ENCODE data around the gene HIRA.

DNA sequence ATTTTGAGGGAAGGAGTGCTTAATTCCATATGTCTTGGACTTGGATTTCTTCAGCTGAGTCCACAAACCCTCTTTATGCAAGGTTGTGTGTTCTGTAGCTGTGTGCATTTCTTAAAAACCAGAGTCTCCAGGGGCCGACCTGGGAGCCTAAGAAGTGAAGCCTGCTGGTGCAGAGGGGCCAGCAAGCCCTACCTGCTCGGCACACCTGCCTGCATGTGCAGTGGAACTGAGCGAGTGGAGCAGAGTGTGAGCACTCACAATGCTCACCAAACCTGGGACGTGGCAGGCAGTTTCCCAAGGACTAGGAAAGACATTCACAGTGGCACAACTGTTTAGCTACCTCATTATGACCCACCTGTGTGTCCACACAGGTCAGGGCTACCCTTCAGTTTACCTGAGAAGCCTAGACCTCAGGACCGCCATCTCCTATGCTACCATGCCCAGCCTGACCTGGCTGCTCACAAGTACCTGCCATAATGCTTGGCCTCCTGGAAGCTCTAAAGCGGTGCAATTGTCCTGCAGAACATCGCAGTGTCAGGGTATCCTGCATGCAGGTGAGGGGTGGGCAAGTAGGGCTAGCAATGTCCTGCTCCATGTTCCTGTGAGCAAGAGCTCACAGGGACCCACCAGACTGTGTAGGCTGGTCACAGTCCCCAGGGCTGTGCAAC lies 12.1 kb upstream of the HIRA start:
- TF ChIP-seq CTCF (IDR thresholded peaks at IDR 0.05) (no peak), REST (IDR thresholded peaks at IDR 0.05; ENCODE audit: insufficient read depth in 1 of 2, low read depth in 2 of 2, low read length in 1 of 2) (no peak)
